GM19099 (cell line): Measurements from ENCODE around the gene TTC8.

Experiments
- POLR2A ChIP-seq: IDR thresholded peaks from 3 replicates; pipeline ENCODE4 v1.6.1; 2011; ENCODE audit warnings: low read depth; ENCODE audit not compliant: insufficient read length; ENCODE audit errors: extremely low read depth

Gene TTC8

GRCh38 chr14:88902850-88903249 is 78.4 kb downstream of the TTC8 start:
- no peak for TF ChIP-seq POLR2A

- no peak for TF ChIP-seq POLR2A
These were observed 79.8 kb downstream of the TTC8 start for GRCh38 chr14:88904206-88904647.

- TF ChIP-seq POLR2A: no peak
These were observed 80.4 kb downstream of the TTC8 start for GRCh38 chr14:88904864-88905263.

- TF ChIP-seq POLR2A: no peak
These were observed 83.8 kb downstream of the TTC8 start for GRCh38 chr14:88908216-88908615.

- no peak for TF ChIP-seq POLR2A
These were observed 85.9 kb downstream of the TTC8 start for GRCh38 chr14:88910386-88910785.

- TF ChIP-seq POLR2A: no peak
These were observed 87.4 kb downstream of the TTC8 start for GRCh38 chr14:88911809-88912208.

- no peak for TF ChIP-seq POLR2A
These were observed 90.5 kb downstream of the TTC8 start for GRCh38 chr14:88914956-88915355.

- TF ChIP-seq POLR2A: no peak
These were observed 95.1 kb downstream of the TTC8 start for GRCh38 chr14:88919502-88919901.
